ENCODE measurements around the gene CTIF.

The CTIF gene

DNA sequence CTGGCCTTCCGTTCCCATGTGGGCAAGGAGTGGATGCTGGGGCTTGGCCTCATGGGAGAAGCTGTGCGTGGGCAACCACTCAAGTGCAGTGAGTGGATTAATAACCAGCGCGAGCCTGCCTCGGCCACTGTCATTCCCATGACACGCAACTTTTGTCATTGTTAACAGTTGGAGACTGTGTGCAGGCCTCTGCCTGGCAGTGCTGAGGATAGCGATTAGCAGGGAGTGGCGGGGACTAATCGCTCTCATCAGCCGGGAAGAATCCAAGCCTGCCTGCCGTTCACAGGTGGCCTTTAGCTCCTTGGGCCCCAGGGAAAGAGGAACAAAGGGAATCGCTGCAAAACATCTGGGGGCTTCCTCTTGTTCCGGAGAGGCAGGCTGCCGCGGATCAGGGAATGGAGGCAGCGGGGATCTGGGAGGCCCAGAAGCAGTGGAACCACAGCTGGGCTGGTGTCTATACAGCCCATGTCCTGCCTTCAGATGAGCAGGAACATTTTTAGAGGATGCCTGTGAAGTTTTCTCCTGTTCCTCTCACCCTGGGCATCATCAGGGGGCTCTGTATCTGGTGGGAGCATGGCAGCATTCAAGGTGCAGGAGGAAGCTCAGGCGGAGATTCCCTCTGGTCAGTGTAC, 53.8 kb downstream of the CTIF start:
- FAIRE-seq (no peak), DNase-seq (ENCODE audit: insufficient read length, low spot score) (no peak)
- TF ChIP-seq POLR2A (IDR thresholded peaks at IDR 0.05; ENCODE audit: low read depth, low read length) = no peak
- TF ChIP-seq TAF1 (IDR thresholded peaks at IDR 0.05; ENCODE audit: low read depth, low read length) = no peak
- TF ChIP-seq PAX5 (IDR thresholded peaks at IDR 0.05; ENCODE audit: insufficient read depth, low read length, severe bottlenecking) = no peak
- TF ChIP-seq POU2F2 (IDR thresholded peaks at IDR 0.05; ENCODE audit: low read depth, low read length) = no peak
- no peak for TF ChIP-seq POLR2AphosphoS5 (IDR thresholded peaks at IDR 0.05; ENCODE audit: low read depth, low read length)
- no peak for TF ChIP-seq SPI1 (IDR thresholded peaks at IDR 0.05; ENCODE audit: low read depth, low read length)

- no peak for FAIRE-seq
- no peak for DNase-seq (ENCODE audit: insufficient read length, low spot score)
- TF ChIP-seq POLR2AphosphoS5 (IDR thresholded peaks at IDR 0.05; ENCODE audit: low read depth, low read length) = no peak
- no peak for TF ChIP-seq SPI1 (IDR thresholded peaks at IDR 0.05; ENCODE audit: low read depth, low read length)
Measured at GRCh38 chr18:48594471-48595094, 55.8 kb downstream of the CTIF start.

DNA sequence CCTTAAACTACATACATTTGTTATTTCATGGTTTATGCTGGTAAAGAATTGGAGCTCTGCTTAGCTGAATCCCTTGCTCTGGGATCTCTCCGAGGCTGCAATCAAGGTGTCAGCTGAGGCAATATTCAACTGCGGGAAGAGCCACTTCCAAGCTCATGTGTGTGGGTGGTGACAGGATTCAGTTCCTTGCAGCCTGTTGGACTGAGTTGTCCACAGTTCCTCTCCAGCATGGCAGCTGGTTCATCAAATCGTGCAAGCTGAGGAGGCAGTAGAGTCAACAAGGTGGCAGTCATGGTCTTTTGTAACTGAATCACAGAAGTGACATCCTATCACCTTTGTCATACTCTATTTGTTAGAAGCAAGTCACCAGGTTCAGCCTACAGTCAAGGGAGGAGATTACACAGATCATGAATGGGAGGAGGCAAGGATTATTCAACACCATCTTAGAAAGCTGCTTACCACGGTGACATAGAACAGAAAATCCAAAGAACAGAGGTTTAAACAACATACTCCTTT, 56.9 kb downstream of the CTIF start:
- DNase-seq (ENCODE audit: insufficient read length, low spot score) (no peak), FAIRE-seq (no peak)
- TF ChIP-seq PAX5 (IDR thresholded peaks at IDR 0.05; ENCODE audit: insufficient read depth, low read length, severe bottlenecking) = no peak
- TF ChIP-seq SPI1 (IDR thresholded peaks at IDR 0.05; ENCODE audit: low read depth, low read length) = no peak
- no peak for TF ChIP-seq POLR2A (IDR thresholded peaks at IDR 0.05; ENCODE audit: low read depth, low read length)
- no peak for TF ChIP-seq TAF1 (IDR thresholded peaks at IDR 0.05; ENCODE audit: low read depth, low read length)
- TF ChIP-seq POLR2AphosphoS5 (IDR thresholded peaks at IDR 0.05; ENCODE audit: low read depth, low read length) = no peak
- no peak for TF ChIP-seq POU2F2 (IDR thresholded peaks at IDR 0.05; ENCODE audit: low read depth, low read length)

DNA sequence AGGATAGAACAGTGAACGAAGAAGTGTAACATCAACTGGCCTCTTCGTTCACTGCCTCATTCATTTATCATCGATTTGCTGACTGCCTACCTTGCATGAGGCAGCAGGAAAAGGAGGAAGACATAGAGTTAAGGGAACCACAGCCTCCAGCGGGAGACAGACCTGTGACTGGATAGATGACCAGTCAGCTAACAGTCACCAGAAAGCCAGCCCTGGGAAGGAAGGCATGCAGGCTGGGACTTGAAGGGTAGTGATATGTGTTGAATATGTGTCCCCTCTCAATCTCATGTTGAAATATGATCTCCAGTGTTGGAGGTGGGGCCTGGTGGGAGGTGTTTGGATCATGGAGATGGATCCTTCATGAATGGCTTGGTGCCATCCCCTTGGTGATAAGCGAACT, 58.3 kb downstream of the CTIF start:
- DNase-seq (ENCODE audit: insufficient read length, low spot score) (no peak), FAIRE-seq (no peak)
- TF ChIP-seq POLR2AphosphoS5 (IDR thresholded peaks at IDR 0.05; ENCODE audit: low read depth, low read length) (no peak), TAF1 (IDR thresholded peaks at IDR 0.05; ENCODE audit: low read depth, low read length) (no peak), PAX5 (IDR thresholded peaks at IDR 0.05; ENCODE audit: insufficient read depth, low read length, severe bottlenecking) (no peak), SPI1 (IDR thresholded peaks at IDR 0.05; ENCODE audit: low read depth, low read length) (no peak), POLR2A (IDR thresholded peaks at IDR 0.05; ENCODE audit: low read depth, low read length) (no peak), POU2F2 (IDR thresholded peaks at IDR 0.05; ENCODE audit: low read depth, low read length) (no peak)

GRCh38 chr18:48597671-48598070, 58.8 kb downstream of the CTIF start:
- FAIRE-seq = no peak

GRCh38 chr18:48599391-48599790, 60.6 kb downstream of the CTIF start:
- no peak for DNase-seq (ENCODE audit: insufficient read length, low spot score)
- no peak for TF ChIP-seq TAF1 (IDR thresholded peaks at IDR 0.05; ENCODE audit: low read depth, low read length)
- no peak for TF ChIP-seq POLR2A (IDR thresholded peaks at IDR 0.05; ENCODE audit: low read depth, low read length)
- no peak for TF ChIP-seq POU2F2 (IDR thresholded peaks at IDR 0.05; ENCODE audit: low read depth, low read length)
- no peak for TF ChIP-seq SPI1 (IDR thresholded peaks at IDR 0.05; ENCODE audit: low read depth, low read length)
- TF ChIP-seq POLR2AphosphoS5 (IDR thresholded peaks at IDR 0.05; ENCODE audit: low read depth, low read length) = no peak
- no peak for TF ChIP-seq PAX5 (IDR thresholded peaks at IDR 0.05; ENCODE audit: insufficient read depth, low read length, severe bottlenecking)
- no peak for FAIRE-seq

More at GRCh38 chr18:48597671-48598070, 58.8 kb downstream of the CTIF start:
- DNase-seq (ENCODE audit: insufficient read length, low spot score) = no peak
- no peak for TF ChIP-seq PAX5 (IDR thresholded peaks at IDR 0.05; ENCODE audit: insufficient read depth, low read length, severe bottlenecking)
- TF ChIP-seq POLR2A (IDR thresholded peaks at IDR 0.05; ENCODE audit: low read depth, low read length) = no peak
- TF ChIP-seq POLR2AphosphoS5 (IDR thresholded peaks at IDR 0.05; ENCODE audit: low read depth, low read length) = no peak
- no peak for TF ChIP-seq SPI1 (IDR thresholded peaks at IDR 0.05; ENCODE audit: low read depth, low read length)

- FAIRE-seq = no peak
- TF ChIP-seq PAX5 (IDR thresholded peaks at IDR 0.05; ENCODE audit: insufficient read depth, low read length, severe bottlenecking) (no peak), TAF1 (IDR thresholded peaks at IDR 0.05; ENCODE audit: low read depth, low read length) (no peak), POLR2AphosphoS5 (IDR thresholded peaks at IDR 0.05; ENCODE audit: low read depth, low read length) (no peak), SPI1 (IDR thresholded peaks at IDR 0.05; ENCODE audit: low read depth, low read length) (no peak), POU2F2 (IDR thresholded peaks at IDR 0.05; ENCODE audit: low read depth, low read length) (no peak), POLR2A (IDR thresholded peaks at IDR 0.05; ENCODE audit: low read depth, low read length) (no peak)
- DNase-seq (ENCODE audit: insufficient read length, low spot score) = no peak
Measured at GRCh38 chr18:48600046-48600445, 61.2 kb downstream of the CTIF start.

DNA sequence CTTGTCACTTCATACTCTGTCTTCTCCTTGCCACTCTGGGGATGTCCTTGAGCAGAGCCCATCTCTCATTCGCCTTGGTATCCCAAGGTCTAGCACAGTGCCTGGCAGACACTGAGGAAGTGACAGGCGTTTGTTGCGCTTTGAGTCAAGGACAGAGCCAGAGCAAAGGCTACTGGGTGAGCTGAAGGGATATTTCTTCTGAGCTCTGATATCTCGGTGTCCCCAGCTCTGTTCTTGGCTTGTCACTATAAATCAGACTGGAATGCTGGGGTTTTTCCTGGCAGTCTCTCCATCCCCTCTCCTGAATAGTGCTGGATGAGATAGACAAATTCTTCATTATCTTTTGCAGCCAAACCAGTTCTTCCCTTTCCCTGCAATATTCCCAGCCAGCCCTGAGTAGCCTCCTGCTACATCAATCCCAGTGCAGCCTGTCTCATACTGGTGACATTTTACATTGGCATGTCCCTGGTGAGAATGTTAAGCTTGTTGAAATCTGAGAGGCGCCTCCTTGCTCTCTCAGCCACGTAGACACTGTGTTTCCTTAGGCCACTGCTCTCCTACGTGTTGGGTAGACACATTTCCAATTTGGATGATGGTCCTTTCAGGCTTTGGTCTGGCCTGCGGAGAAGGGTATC, 61.7 kb downstream of the CTIF start:
- TF ChIP-seq POLR2AphosphoS5 (IDR thresholded peaks at IDR 0.05; ENCODE audit: low read depth, low read length) (no peak), SPI1 (IDR thresholded peaks at IDR 0.05; ENCODE audit: low read depth, low read length) (no peak), PAX5 (IDR thresholded peaks at IDR 0.05; ENCODE audit: insufficient read depth, low read length, severe bottlenecking) (no peak), TAF1 (IDR thresholded peaks at IDR 0.05; ENCODE audit: low read depth, low read length) (no peak), POLR2A (IDR thresholded peaks at IDR 0.05; ENCODE audit: low read depth, low read length) (no peak), POU2F2 (IDR thresholded peaks at IDR 0.05; ENCODE audit: low read depth, low read length) (no peak)
- no peak for FAIRE-seq
- no peak for DNase-seq (ENCODE audit: insufficient read length, low spot score)

GRCh38 chr18:48601343-48601742, 62.5 kb downstream of the CTIF start:
- FAIRE-seq (no peak), DNase-seq (ENCODE audit: insufficient read length, low spot score) (no peak)
- TF ChIP-seq POLR2AphosphoS5 (IDR thresholded peaks at IDR 0.05; ENCODE audit: low read depth, low read length) (no peak), POLR2A (IDR thresholded peaks at IDR 0.05; ENCODE audit: low read depth, low read length) (no peak), TAF1 (IDR thresholded peaks at IDR 0.05; ENCODE audit: low read depth, low read length) (no peak), POU2F2 (IDR thresholded peaks at IDR 0.05; ENCODE audit: low read depth, low read length) (no peak), SPI1 (IDR thresholded peaks at IDR 0.05; ENCODE audit: low read depth, low read length) (no peak), PAX5 (IDR thresholded peaks at IDR 0.05; ENCODE audit: insufficient read depth, low read length, severe bottlenecking) (no peak)

All from GM12891 (cell line).